Mucosa of stomach (tissue), 1 donor: Measurements from ENCODE around the gene ZNF79.

Experiments used
- H3K27me3 ChIP-seq: one replicate; pipeline ENCODE4 v1.7.0; 2013; ENCODE audit warnings: mild to moderate bottlenecking, low read length; ENCODE audit not compliant: control insufficient read depth, insufficient read depth
- H3K36me3 ChIP-seq: one replicate; pipeline ENCODE4 v1.7.0; 2013; ENCODE audit warnings: low read length; ENCODE audit not compliant: control insufficient read depth, insufficient read depth
- H3K4me1 ChIP-seq: one replicate; pipeline ENCODE4 v1.7.0; 2013; ENCODE audit warnings: mild to moderate bottlenecking, low read length; ENCODE audit not compliant: control insufficient read depth, insufficient read depth
- H3K4me3 ChIP-seq: one replicate; pipeline ENCODE4 v1.7.0; 2013; ENCODE audit warnings: low read length
- H3K9ac ChIP-seq: one replicate; pipeline ENCODE4 v1.7.0; 2013; ENCODE audit warnings: mild to moderate bottlenecking, low read length, moderate library complexity
- H3K9me3 ChIP-seq: one replicate; pipeline ENCODE4 v1.7.0; 2013; ENCODE audit warnings: mild to moderate bottlenecking, low read length, moderate library complexity; ENCODE audit not compliant: control insufficient read depth
- donor health status: Pancreatic carcinoma.

Gene ZNF79

GRCh38 chr9:127390563-127390962 is 33.6 kb upstream of the ZNF79 start:
- H3K27me3 ChIP-seq: no peaks in the 10 kb centered on the region
- H3K9ac ChIP-seq: no peak overlapping the region
- no peak overlapping the region for H3K4me3 ChIP-seq
- H3K4me1 ChIP-seq: no peaks in the 10 kb centered on the region
- H3K36me3 ChIP-seq: no peaks in the 10 kb centered on the region
- H3K9me3 ChIP-seq: no peaks in the 10 kb centered on the region

DNA sequence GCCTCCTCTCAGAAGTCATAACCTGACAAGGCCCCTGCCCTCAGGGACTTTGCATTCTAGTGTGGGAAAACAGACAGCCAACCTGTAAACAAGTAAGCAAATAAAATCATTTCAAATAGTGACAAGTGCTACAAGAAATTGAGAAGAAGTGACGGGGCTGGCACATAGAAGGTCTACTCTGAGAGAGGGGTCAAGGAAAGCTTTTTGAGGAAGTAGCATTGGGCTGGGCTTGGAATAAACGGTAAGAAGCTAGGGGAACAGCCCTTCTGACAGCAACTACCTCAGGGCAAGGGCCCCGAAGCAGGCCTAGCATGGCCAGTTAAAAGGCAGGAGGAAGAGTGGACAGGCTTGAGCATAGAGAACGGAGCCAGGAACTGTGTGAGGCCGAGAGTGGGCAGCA is 32.0 kb upstream of the ZNF79 start:
- no peaks in the 10 kb centered on the region for H3K9me3 ChIP-seq
- H3K9ac ChIP-seq: no peak overlapping the region
- no peaks in the 10 kb centered on the region for H3K36me3 ChIP-seq
- no peaks in the 10 kb centered on the region for H3K27me3 ChIP-seq
- H3K4me3 ChIP-seq: no peak overlapping the region
- H3K4me1 ChIP-seq: peaks cover 5% of the 10 kb centered on the region

DNA sequence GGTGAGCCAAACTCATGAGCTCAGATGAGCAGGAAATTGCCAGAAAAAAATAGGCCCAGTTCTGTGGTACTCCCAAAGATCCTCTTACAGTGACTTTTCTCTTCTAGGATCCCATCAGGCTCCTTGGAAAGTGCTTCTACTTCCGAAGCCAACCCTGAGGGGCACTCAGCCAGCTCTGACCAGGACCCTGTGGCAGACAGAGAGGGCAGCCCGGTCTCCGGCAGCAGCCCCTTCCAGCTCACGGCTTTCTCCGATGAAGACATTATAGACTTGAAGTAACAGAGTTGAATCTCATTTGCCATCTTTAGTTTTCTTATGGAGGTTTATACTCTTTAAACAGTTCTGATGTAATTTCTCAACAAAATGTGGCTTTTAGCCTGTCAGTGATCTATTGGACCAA is 31.2 kb upstream of the ZNF79 start:
- Histone ChIP-seq H3K4me3 (no peak overlapping the region), H3K9ac (no peak overlapping the region), H3K27me3 (no peaks in the 10 kb centered on the region), H3K9me3 (no peaks in the 10 kb centered on the region), H3K36me3 (no peaks in the 10 kb centered on the region), H3K4me1 (peaks cover 5% of the 10 kb centered on the region)

- Histone ChIP-seq H3K27me3 (no peaks in the 10 kb centered on the region), H3K9me3 (no peaks in the 10 kb centered on the region), H3K9ac (no peak overlapping the region), H3K36me3 (no peaks in the 10 kb centered on the region), H3K4me3 (no peak overlapping the region), H3K4me1 (peaks cover 11% of the 10 kb centered on the region)
Measured at GRCh38 chr9:127393645-127394044, 30.5 kb upstream of the ZNF79 start.

DNA sequence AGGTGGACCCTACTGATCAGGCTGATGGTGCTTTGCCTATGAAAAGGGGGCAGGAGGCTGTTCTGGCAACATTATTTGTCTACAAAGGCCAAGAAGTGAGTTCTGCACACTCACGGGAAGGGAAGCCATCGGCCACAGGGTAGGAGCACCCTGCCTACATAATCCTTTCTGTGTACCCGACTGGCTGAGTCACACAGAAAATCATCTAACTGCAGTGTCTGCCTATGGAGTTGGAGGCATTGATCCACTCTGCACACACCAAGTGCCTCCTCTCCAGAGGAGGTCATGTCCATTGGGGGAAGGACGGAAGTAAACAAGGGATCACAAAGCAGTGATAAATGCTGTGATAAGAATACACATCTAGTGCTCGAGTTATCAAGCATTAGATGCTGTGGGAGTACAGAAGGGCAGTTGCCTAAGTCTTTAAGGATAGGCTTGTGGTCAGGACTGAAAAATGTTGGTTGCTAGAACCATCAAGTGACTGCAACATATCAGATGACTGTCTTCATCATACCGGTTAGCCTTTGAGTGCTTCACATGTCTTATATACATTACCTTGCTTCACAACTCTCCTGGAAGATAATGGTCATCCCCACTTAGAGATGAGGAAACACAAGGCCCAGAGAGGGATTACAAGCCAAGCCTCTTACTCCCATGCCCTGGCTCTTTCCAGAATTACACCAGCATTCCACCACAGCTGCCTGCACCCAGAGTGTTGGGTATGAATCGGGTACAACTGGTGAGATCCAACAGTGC is 28.5 kb upstream of the ZNF79 start:
- H3K4me1 ChIP-seq: peaks cover 12% of the 10 kb centered on the region
- H3K9me3 ChIP-seq: no peaks in the 10 kb centered on the region
- no peaks in the 10 kb centered on the region for H3K36me3 ChIP-seq
- no peaks in the 10 kb centered on the region for H3K27me3 ChIP-seq
- no peak overlapping the region for H3K4me3 ChIP-seq
- H3K9ac ChIP-seq: peak overlapping the region; percentile 19

- Histone ChIP-seq H3K9ac (peak overlapping the region; percentile 19), H3K4me1 (peaks cover 12% of the 10 kb centered on the region), H3K9me3 (no peaks in the 10 kb centered on the region), H3K27me3 (no peaks in the 10 kb centered on the region), H3K36me3 (no peaks in the 10 kb centered on the region), H3K4me3 (peak overlapping the region; percentile 42)
Measured at GRCh38 chr9:127396253-127396807, 27.9 kb upstream of the ZNF79 start.

DNA sequence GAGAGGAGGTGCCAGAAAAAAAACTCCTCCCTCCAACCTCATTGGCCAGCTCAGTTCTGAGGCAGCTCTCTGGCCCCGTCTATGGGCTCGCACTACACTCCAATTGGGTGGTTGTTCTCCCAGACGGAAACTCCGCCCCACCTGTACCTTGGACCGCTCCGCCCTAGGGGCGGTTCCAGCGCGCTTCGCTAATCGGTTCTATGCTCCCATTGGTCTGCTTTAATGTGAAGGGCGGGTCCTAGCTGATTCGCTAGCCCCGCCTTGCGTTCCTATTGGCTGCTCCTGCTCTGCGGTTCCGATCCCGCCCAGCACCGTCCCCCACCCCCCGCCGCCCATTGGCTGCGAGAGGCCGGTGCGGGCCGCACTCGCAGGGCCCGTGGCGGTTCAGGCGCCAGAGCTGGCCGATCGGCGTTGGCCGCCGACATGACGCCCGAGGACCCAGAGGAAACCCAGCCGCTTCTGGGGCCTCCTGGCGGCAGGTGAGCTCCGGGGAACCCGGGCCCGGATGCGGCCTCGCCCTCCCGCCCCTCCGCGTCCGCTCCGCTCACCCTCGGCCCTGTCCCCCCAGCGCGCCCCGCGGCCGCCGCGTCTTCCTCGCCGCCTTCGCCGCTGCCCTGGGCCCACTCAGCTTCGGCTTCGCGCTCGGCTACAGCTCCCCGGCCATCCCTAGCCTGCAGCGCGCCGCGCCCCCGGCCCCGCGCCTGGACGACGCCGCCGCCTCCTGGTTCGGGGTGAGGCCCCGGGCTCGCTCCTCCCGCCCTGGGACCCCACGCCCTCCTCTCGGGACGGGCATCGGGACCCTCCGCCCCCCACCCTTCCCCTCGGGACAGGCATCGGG is 27.2 kb upstream of the ZNF79 start, which contains the start of gene SLC2A8:
Gene SLC2A8, plus strand, starts transcription at position 362 of the 838 bp plus-strand sequence. Its CDS starts 62 bp downstream, at position 424.
- Histone ChIP-seq H3K36me3 (no peaks in the 10 kb centered on the region), H3K27me3 (no peaks in the 10 kb centered on the region), H3K4me1 (peaks cover 12% of the 10 kb centered on the region), H3K9me3 (no peaks in the 10 kb centered on the region), H3K9ac (peak within 1 kb of the TSS; percentile 68), H3K4me3 (peak within 1 kb of the TSS; percentile 42)

DNA sequence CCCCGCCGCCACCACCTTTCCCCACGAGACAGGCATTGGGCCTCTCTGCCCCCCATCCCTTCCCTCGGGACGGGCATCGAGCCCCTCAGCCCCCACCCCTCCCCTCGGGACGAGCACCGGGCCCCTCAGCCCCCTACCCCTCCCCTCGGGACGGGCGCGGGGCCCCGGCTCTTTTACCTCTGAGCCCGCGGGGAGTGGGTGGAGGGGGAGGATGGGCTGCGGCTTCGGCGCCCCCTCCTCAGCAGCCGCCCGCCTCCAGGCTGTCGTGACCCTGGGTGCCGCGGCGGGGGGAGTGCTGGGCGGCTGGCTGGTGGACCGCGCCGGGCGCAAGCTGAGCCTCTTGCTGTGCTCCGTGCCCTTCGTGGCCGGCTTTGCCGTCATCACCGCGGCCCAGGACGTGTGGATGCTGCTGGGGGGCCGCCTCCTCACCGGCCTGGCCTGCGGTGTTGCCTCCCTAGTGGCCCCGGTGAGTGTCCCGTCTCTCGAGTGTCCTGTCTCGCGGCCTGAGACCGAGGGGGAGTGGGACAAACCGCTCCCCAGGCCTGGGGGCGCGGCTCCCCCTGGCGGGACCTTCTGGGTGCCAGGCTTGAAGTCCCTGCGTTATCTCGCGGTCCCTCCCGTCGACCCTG is 26.4 kb upstream of the ZNF79 start:
- Histone ChIP-seq H3K4me3 (peak overlapping the region; percentile 24), H3K4me1 (peaks cover 12% of the 10 kb centered on the region), H3K9ac (peak overlapping the region; percentile 68), H3K36me3 (no peaks in the 10 kb centered on the region), H3K9me3 (no peaks in the 10 kb centered on the region), H3K27me3 (no peaks in the 10 kb centered on the region)

DNA sequence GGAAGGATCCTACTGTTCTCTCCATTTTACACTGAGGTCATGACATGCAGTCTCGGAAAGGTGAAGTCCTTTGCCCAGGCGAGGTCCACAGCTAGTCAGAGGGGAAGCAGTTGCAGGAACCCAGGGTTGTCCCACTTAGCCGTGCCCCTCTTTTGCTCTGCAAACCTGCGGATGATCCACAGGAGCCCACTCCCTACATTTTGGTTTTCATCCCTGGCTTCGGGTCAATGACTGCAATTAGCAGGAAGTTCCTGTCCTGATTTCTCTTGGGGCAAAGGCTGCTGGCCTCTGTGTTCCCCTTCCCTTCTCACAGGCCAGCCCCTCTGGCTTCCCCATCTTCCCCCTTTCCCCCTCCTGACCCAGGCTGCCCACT is 25.9 kb upstream of the ZNF79 start:
- Histone ChIP-seq H3K4me1 (peaks cover 12% of the 10 kb centered on the region), H3K4me3 (peak overlapping the region; percentile 12), H3K9ac (peak overlapping the region; percentile 68), H3K27me3 (no peaks in the 10 kb centered on the region), H3K9me3 (no peaks in the 10 kb centered on the region), H3K36me3 (no peaks in the 10 kb centered on the region)

DNA sequence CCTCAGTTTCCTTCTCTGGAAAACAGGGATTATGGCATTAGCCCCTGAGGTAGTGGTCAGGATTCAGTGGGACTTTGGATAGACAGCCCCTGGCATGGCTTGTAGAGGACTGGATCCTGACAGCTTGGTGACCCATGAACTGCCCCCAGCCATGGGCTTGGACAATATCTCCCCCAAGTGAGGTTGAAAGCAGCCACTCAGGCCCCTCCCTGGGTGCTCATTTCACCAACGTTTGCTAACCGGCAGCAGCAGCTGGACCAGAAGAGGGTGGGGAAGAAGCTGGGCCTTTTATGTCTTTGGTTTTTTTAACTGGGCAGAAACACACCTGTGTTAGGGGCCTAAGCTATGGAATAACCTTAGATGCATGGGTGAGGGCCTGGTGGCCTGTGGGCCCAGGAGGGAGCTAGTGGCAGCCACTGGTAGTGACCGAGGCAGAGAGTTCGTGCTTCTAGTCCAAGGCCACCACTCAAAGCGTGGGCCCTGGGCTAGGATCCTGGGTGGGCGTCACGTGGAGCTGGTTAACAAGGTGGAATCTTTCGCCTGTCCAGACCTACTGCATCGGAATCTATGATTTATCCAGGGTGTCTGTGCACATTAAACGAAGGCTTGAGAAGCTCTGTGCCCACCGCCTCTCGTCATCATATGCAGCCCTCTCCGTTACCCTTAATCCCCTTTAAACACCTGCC is 25.3 kb upstream of the ZNF79 start:
- H3K4me1 ChIP-seq: peaks cover 12% of the 10 kb centered on the region
- peak overlapping the region; percentile 68 for H3K9ac ChIP-seq
- no peak overlapping the region for H3K4me3 ChIP-seq

GRCh38 chr9:127399736-127400269 is 24.4 kb upstream of the ZNF79 start:
- no peak overlapping the region for H3K9ac ChIP-seq

More for the DNA sequence above, 25.3 kb upstream of the ZNF79 start:
- no peaks in the 10 kb centered on the region for H3K36me3 ChIP-seq
- H3K9me3 ChIP-seq: no peaks in the 10 kb centered on the region
- H3K27me3 ChIP-seq: no peaks in the 10 kb centered on the region

More at GRCh38 chr9:127399736-127400269, 24.4 kb upstream of the ZNF79 start:
- H3K4me1 ChIP-seq: peaks cover 12% of the 10 kb centered on the region
- H3K4me3 ChIP-seq: no peak overlapping the region
- H3K36me3 ChIP-seq: no peaks in the 10 kb centered on the region
- H3K9me3 ChIP-seq: no peaks in the 10 kb centered on the region
- no peaks in the 10 kb centered on the region for H3K27me3 ChIP-seq
